ENCODE data around the gene TACSTD2.
"Not testable (repeated sequence)": the region's sequence is repeated elsewhere in the genome, so short reads cannot be mapped to it uniquely, and the experiment has no call there.

TACSTD2 gene

GRCh38 chr1:58572690-58573089 lies 4.4 kb downstream of the TACSTD2 start:
- no peak for DNase-seq (ENCODE audit: low spot score)
- TF ChIP-seq CTCF (IDR thresholded peaks at IDR 0.05; ENCODE audit: extremely low read depth, missing control alignments), result no peak

- TF ChIP-seq CTCF (IDR thresholded peaks at IDR 0.05; ENCODE audit: extremely low read depth, missing control alignments), result no peak
- no peak for DNase-seq (ENCODE audit: low spot score)
These were observed 5.4 kb downstream of the TACSTD2 start for GRCh38 chr1:58571616-58572015.

- DNase-seq (ENCODE audit: low spot score), result no peak
- no peak for TF ChIP-seq CTCF (IDR thresholded peaks at IDR 0.05; ENCODE audit: extremely low read depth, missing control alignments)
These were observed 6.2 kb downstream of the TACSTD2 start for GRCh38 chr1:58570817-58571216.

- TF ChIP-seq CTCF (IDR thresholded peaks at IDR 0.05; ENCODE audit: extremely low read depth, missing control alignments), result no peak
- no peak for DNase-seq (ENCODE audit: low spot score)
These were observed 7.0 kb downstream of the TACSTD2 start for GRCh38 chr1:58570094-58570493.

GRCh38 chr1:58568911-58569310 lies 8.1 kb downstream of the TACSTD2 start:
- TF ChIP-seq CTCF (IDR thresholded peaks at IDR 0.05; ENCODE audit: extremely low read depth, missing control alignments), result no peak
- no peak for DNase-seq (ENCODE audit: low spot score)

GRCh38 chr1:58568271-58568860 lies 8.7 kb downstream of the TACSTD2 start:
- no peak for DNase-seq (ENCODE audit: low spot score)

GRCh38 chr1:58566339-58566738 lies 10.7 kb downstream of the TACSTD2 start:
- no peak for DNase-seq (ENCODE audit: low spot score)
- TF ChIP-seq CTCF (IDR thresholded peaks at IDR 0.05; ENCODE audit: extremely low read depth, missing control alignments), result no peak

More at GRCh38 chr1:58568271-58568860, 8.7 kb downstream of the TACSTD2 start:
- TF ChIP-seq CTCF (IDR thresholded peaks at IDR 0.05; ENCODE audit: extremely low read depth, missing control alignments), result no peak

- DNase-seq (ENCODE audit: low spot score), result not testable (repeated sequence)
These were observed 13.3 kb downstream of the TACSTD2 start for GRCh38 chr1:58563715-58564114.
